Epithelial cell of esophagus (primary cell): Measurements from ENCODE around the gene ALKBH4.

Experiments used
- DNase-seq: peaks from one replicate; pipeline ENCODE4 v3.0.0; 2010; ENCODE audit warnings: low read depth
- H3K4me3 ChIP-seq: 2 replicates; pipeline ENCODE4 v1.5.1; 2011; ENCODE audit warnings: mild to moderate bottlenecking, low read length, control low read depth
- CTCF ChIP-seq: IDR thresholded peaks from 2 replicates; pipeline ENCODE4 v1.5.1; 2011; ENCODE audit warnings: low read depth, mild to moderate bottlenecking, low read length, control low read depth, inconsistent platforms; ENCODE audit not compliant: insufficient read depth; ENCODE audit errors: missing control alignments

Gene ALKBH4

GRCh38 chr7:102424129-102424551 lies 40.5 kb downstream of the ALKBH4 start:
- no peak for DNase-seq
- H3K4me3 ChIP-seq = no peak overlapping the region
- TF ChIP-seq CTCF = no peak

GRCh38 chr7:102421706-102422240 lies 42.9 kb downstream of the ALKBH4 start:
- TF ChIP-seq CTCF = no peak
- no peak overlapping the region for H3K4me3 ChIP-seq
- DNase-seq = no peak

DNA sequence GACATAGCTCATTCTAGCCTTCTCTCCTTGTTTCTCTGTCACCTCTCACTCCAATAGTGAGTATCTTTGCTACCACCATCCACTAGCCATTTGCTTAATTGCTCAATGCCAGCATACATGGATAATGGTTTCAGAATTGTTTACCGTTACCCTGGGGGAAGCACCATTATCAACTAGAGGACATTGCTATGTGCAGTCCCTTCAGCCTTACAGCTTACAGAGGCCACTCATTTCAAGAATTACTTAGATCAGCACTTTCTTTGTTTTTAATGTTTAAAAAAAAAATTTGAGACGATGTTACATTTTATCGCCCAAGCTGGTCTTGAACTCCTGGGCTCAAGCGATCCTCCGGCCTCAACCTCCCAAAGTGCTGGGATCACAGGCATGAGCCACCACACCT lies 46.1 kb downstream of the ALKBH4 start:
- no peak for DNase-seq
- no peak overlapping the region for H3K4me3 ChIP-seq
- TF ChIP-seq CTCF = no peak

GRCh38 chr7:102417105-102417504 lies 47.6 kb downstream of the ALKBH4 start:
- no peak overlapping the region for H3K4me3 ChIP-seq
- no peak for DNase-seq

DNA sequence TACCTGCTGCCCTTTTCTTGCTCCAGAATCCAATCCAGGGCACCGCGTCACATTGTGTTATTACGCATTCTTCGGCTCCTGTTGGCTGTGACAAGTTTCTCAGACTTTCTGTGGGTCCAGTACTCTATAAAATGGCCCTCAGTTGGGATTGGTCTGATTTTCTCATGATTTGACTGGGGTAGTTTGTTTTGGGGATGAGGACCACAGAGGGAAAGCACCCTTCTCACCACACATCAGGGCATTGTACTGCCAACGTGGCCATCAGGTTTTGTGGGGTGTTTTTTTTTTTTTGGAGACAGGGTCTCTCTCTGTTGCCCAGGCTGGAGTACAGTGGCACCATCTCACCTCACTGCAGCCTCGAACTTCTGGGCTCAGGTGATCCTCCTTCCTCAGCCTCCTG lies 48.3 kb downstream of the ALKBH4 start:
- TF ChIP-seq CTCF = no peak
- no peak for DNase-seq
- H3K4me3 ChIP-seq = no peak overlapping the region

More at GRCh38 chr7:102417105-102417504, 47.6 kb downstream of the ALKBH4 start:
- no peak for TF ChIP-seq CTCF

GRCh38 chr7:102415685-102416225 lies 48.9 kb downstream of the ALKBH4 start:
- no peak for DNase-seq
- TF ChIP-seq CTCF = no peak

GRCh38 chr7:102413611-102414010 lies 51.1 kb downstream of the ALKBH4 start:
- DNase-seq = no peak
- no peak for TF ChIP-seq CTCF
- H3K4me3 ChIP-seq = no peak overlapping the region

More at GRCh38 chr7:102415685-102416225, 48.9 kb downstream of the ALKBH4 start:
- no peak overlapping the region for H3K4me3 ChIP-seq
